ENCODE data around the gene DMTF1. TPM values are rescaled to one million over a fixed set of nuclear protein-coding genes. Genes with fewer than 3 reads are reported as not detected.

The DMTF1 gene
- total and polyA plus RNA-seq, 2 donors (not counting 1 experiment from before 2014, with no cell fraction given): 139 to 235 TPM

DNA sequence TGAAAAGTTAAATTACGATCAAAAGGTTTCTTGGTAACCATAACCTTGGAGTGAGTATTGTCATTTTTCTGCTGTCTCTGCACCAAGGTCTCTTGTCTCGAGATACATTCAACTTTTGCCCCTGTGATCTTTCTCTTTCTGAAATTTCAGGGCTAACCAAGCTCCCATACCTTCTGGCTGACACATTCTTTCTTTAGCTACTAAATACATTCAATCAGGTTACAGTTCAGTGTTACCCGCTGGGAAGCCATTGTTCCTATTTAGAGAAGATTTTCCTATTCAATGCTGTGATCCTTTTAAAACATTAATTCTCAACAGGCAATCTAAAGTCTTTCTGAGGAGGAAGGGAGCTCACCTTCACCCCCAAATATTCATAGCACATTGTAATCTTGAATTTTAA lies 22.9 kb upstream of the DMTF1 start:
- Histone ChIP-seq H3K9ac (ENCODE audit: low read length) (no peak overlapping the region), H3K4me2 (replicated peaks; ENCODE audit: low read depth, low read length, poor library complexity, severe bottlenecking) (no peak overlapping the region), H3K79me2 (ENCODE audit: control insufficient read depth, insufficient read depth, low read length) (no peaks in the 10 kb centered on the region), H3K4me3 (ENCODE audit: control extremely low read depth in 1 of 5, extremely low read depth in 1 of 5, insufficient read depth in 1 of 5, low read depth in 2 of 5, low read length in 4 of 5) (no peak overlapping the region), H3K4me1 (ENCODE audit: control insufficient read depth in 2 of 2, insufficient read depth in 2 of 2, low read length in 2 of 2) (peaks cover 0 to 5% of the 10 kb centered on the region in 2 donors), H4K20me1 (ENCODE audit: control insufficient read depth, insufficient read depth, low read length, poor library complexity, severe bottlenecking) (no peaks in the 10 kb centered on the region), H3K9me3 (ENCODE audit: control extremely low read depth in 1 of 3, control insufficient read depth in 2 of 3, insufficient read depth in 1 of 3, low read length in 2 of 3) (no peaks in the 10 kb centered on the region), H2AFZ (ENCODE audit: insufficient read depth, low read depth, low read length, poor library complexity, severe bottlenecking) (no peak overlapping the region), H3K27me3 (replicated peaks in 1 of 4; ENCODE audit: control extremely low read depth in 1 of 4, control insufficient read depth in 3 of 4, insufficient read depth in 4 of 4, low read length in 3 of 4) (no peaks in the 10 kb centered on the region), H3K36me3 (replicated peaks in 1 of 2; ENCODE audit: control extremely low read depth in 1 of 2, control insufficient read depth in 1 of 2, extremely low read depth in 1 of 2, insufficient read depth in 2 of 2, low read length in 1 of 2) (no peaks in the 10 kb centered on the region), H3K27ac (ENCODE audit: low read length in 2 of 2) (no peak overlapping the region)
- H3K27ac Mint-ChIP-seq: no peak overlapping the region
- peaks cover 6% of the 10 kb centered on the region for H3K4me1 Mint-ChIP-seq
- 97% methylated on average over 2 of the region's 3 CpGs for whole genome bisulfite sequencing (ENCODE audit: insufficient coverage)
- ChIA-PET CTCF (interaction anchor here (0.6 kb wide), 1 partner anchor 19 kb away, joined by 3 read pairs; no protein-coding TSS in a partner anchor), POLR2A (no interaction called here)
- no peak overlapping the region for H3K4me3 Mint-ChIP-seq
- intact Hi-C loops (cut with micrococcal nuclease): no loop called here
- DNase-seq (no peak), ATAC-seq (ENCODE audit: low read depth) (no peak)
- H3K9me3 Mint-ChIP-seq (ENCODE audit: insufficient read depth): no peaks in the 10 kb centered on the region
- H3K27me3 Mint-ChIP-seq: peaks cover 4% of the 10 kb centered on the region
- TF ChIP-seq EZH2 (IDR thresholded peaks at IDR 0.05; ENCODE audit: borderline replicate concordance, insufficient read depth, low read depth, low read length, poor library complexity, severe bottlenecking): no peak
- TF ChIP-seq, protein P1, sequence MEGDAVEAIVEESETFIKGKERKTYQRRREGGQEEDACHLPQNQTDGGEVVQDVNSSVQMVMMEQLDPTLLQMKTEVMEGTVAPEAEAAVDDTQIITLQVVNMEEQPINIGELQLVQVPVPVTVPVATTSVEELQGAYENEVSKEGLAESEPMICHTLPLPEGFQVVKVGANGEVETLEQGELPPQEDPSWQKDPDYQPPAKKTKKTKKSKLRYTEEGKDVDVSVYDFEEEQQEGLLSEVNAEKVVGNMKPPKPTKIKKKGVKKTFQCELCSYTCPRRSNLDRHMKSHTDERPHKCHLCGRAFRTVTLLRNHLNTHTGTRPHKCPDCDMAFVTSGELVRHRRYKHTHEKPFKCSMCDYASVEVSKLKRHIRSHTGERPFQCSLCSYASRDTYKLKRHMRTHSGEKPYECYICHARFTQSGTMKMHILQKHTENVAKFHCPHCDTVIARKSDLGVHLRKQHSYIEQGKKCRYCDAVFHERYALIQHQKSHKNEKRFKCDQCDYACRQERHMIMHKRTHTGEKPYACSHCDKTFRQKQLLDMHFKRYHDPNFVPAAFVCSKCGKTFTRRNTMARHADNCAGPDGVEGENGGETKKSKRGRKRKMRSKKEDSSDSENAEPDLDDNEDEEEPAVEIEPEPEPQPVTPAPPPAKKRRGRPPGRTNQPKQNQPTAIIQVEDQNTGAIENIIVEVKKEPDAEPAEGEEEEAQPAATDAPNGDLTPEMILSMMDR (IDR thresholded peaks at IDR 0.05): no peak

DNA sequence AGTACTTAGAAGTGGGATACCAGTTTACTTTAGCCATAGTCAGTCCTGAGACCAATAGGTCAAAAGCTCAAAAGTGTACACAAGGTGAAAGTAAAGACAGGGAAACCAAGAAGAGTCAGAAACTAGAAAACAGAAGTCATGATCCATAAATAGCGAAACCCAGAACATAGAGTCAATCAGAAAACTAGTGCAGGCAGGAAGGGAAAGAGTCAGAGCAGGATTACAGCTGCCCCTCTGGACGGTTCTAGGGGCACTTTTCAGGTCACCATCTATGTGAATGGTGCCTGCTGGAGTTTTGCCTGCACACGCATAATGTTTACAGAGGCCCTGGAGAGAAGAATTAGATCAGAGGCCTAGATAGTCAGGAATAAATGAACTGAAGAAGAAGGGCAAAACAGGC lies 22.4 kb upstream of the DMTF1 start:
- no peaks in the 10 kb centered on the region for H3K9me3 Mint-ChIP-seq (ENCODE audit: insufficient read depth)
- POLR2A ChIA-PET: no interaction called here
- no peak overlapping the region for H3K4me3 Mint-ChIP-seq
- CTCF ChIA-PET: no interaction called here
- no peak overlapping the region for H3K9ac ChIP-seq (ENCODE audit: low read length)
- 76% methylated on average over 3 of the region's 3 CpGs for WGBS (ENCODE audit: insufficient coverage)
- intact Hi-C loops (cut with micrococcal nuclease): no loop called here
- no peak overlapping the region for H3K27ac Mint-ChIP-seq
- DNase-seq (no peak), ATAC-seq (ENCODE audit: low read depth) (no peak)
- no peak overlapping the region for H3K4me3 ChIP-seq (ENCODE audit: control extremely low read depth in 1 of 5, extremely low read depth in 1 of 5, insufficient read depth in 1 of 5, low read depth in 2 of 5, low read length in 4 of 5)
- no peaks in the 10 kb centered on the region for H3K9me3 ChIP-seq (ENCODE audit: control extremely low read depth in 1 of 3, control insufficient read depth in 2 of 3, insufficient read depth in 1 of 3, low read length in 2 of 3)
- no peak overlapping the region for H2AFZ ChIP-seq (ENCODE audit: insufficient read depth, low read depth, low read length, poor library complexity, severe bottlenecking)
- no peaks in the 10 kb centered on the region for H3K27me3 ChIP-seq (replicated peaks in 1 of 4; ENCODE audit: control extremely low read depth in 1 of 4, control insufficient read depth in 3 of 4, insufficient read depth in 4 of 4, low read length in 3 of 4)
- peaks cover 4% of the 10 kb centered on the region for H3K27me3 Mint-ChIP-seq
- H4K20me1 ChIP-seq (ENCODE audit: control insufficient read depth, insufficient read depth, low read length, poor library complexity, severe bottlenecking): no peaks in the 10 kb centered on the region
- H3K4me2 ChIP-seq (replicated peaks; ENCODE audit: low read depth, low read length, poor library complexity, severe bottlenecking): no peak overlapping the region
- H3K79me2 ChIP-seq (ENCODE audit: control insufficient read depth, insufficient read depth, low read length): no peaks in the 10 kb centered on the region
- TF ChIP-seq, protein P1 (IDR thresholded peaks at IDR 0.05): no peak
- TF ChIP-seq EZH2 (IDR thresholded peaks at IDR 0.05; ENCODE audit: borderline replicate concordance, insufficient read depth, low read depth, low read length, poor library complexity, severe bottlenecking): no peak
- peaks cover 0 to 5% of the 10 kb centered on the region in 2 donors for H3K4me1 ChIP-seq (ENCODE audit: control insufficient read depth in 2 of 2, insufficient read depth in 2 of 2, low read length in 2 of 2)
- peaks cover 6% of the 10 kb centered on the region for H3K4me1 Mint-ChIP-seq
- no peak overlapping the region for H3K27ac ChIP-seq (ENCODE audit: low read length in 2 of 2)
- no peaks in the 10 kb centered on the region for H3K36me3 ChIP-seq (replicated peaks in 1 of 2; ENCODE audit: control extremely low read depth in 1 of 2, control insufficient read depth in 1 of 2, extremely low read depth in 1 of 2, insufficient read depth in 2 of 2, low read length in 1 of 2)
